Ovary (tissue), 9 donors: ENCODE data around the gene TLN1. TPM values are rescaled to one million over a fixed set of nuclear protein-coding genes. Genes with fewer than 3 reads are reported as not detected.

Experiments used
- DNase-seq, 5 donors: peaks; one replicate each; pipeline ENCODE4 v3.0.0-alpha.2; 2019 to 2020
- H3K27ac ChIP-seq, 2 donors: fragments of 200-600 bp; one replicate each; pipeline versions ENCODE4 v1.5.1 to v1.8.0; 2019 to 2022
- H3K27me3 ChIP-seq: fragments of 200-600 bp; one replicate; pipeline ENCODE4 v1.8.0; 2022
- H3K36me3 ChIP-seq: fragments of 200-600 bp; sonication (generic); one replicate; pipeline ENCODE4 v1.5.1; 2019
- H3K4me1 ChIP-seq: one replicate; pipeline ENCODE4 v1.8.1; 2013; ENCODE audit warnings: mild to moderate bottlenecking, moderate library complexity; ENCODE audit not compliant: insufficient read depth
- H3K4me3 ChIP-seq: fragments of 200-600 bp; sonication (generic); one replicate; pipeline ENCODE4 v1.5.1; 2017
- H3K9me3 ChIP-seq, 2 donors: fragments of 200-600 bp in 1 of 2; sonication (generic) in 1 of 2; one replicate each; pipeline versions ENCODE4 v1.5.1 to v1.8.1; 2013 to 2019; ENCODE audit warnings: mild to moderate bottlenecking in 1 of 2, moderate library complexity in 1 of 2
- CTCF ChIP-seq, 3 donors: fragments of 450-650 bp in 2 of 3; fragments of 200-600 bp in 1 of 3; IDR thresholded peaks; one replicate each; pipeline versions ENCODE4 v1.5.1 to v1.8.0; 2016 to 2022; ENCODE audit warnings: antibody characterized with exemption in 3 of 3, mild to moderate bottlenecking in 1 of 3
- EP300 ChIP-seq: sonication (generic); formaldehyde crosslinking; IDR thresholded peaks from one replicate; pipeline ENCODE4 v1.6.1; 2017; ENCODE audit warnings: antibody characterized with exemption
- POLR2A ChIP-seq: fragments of 450-650 bp; IDR thresholded peaks from one replicate; pipeline ENCODE4 v1.6.1; 2017; ENCODE audit warnings: antibody characterized with exemption, mild to moderate bottlenecking, moderate library complexity
- WGBS, 3 donors: extraction: QIAGEN DNeasy Blood & Tissue Kit in 1 of 3; methylation state at CpG; one replicate each; pipeline versions ENCODE4 v1.1.5 to v1.1.7; 2013 to 2017; 5-methylcytosine and 5-hydroxymethylcytosine counted together
- intact Hi-C, 4 donors: fragments of 100-400 bp; cut with DNase I; formaldehyde crosslinking; loops; one replicate each; pipeline versions ENCODE4 v1.11.0 to v1.15.1; 2022 to 2023
- polyA plus RNA-seq, 2 donors: library from polyadenylated mRNA; stranded (reverse); fragments of 200-250 nt in 1 of 2; fragments of 350-450 nt in 1 of 2; fragmentation: Illumina TruSeq in 1 of 2; extraction: RNeasy Lipid Tissue Mini Kit (QIAGEN cat#74804) in 1 of 2; gene quantifications; one replicate each; pipeline ENCODE4 v1.2.3, GENCODE V29; 2013 to 2014
- total RNA-seq, 7 donors: library from RNA; depleted of rRNA in 2 of 7; stranded (reverse); fragments of >200 nt in 2 of 7; fragmentation: NEBNext Ultra II Directional in 3 of 7; extraction: Animal tissue kit (Norgen Biotek cat#: 25700) in 3 of 7; gene quantifications; one replicate each; pipeline versions ENCODE4 v1.1.0 to v1.2.4, GENCODE V29; 2016 to 2023
- donor health status: DM: no; HTN: no; CAD: no; lungs with moderate emphysema.
- donor health status: DM: no; HTN: no; CAD: no.
- donor health status: Bipolar disorder and iron deficiency.
- donor health status: DM: yes; HTN: yes; CAD: no.
- donor health status: DM: no; HTN: no; CAD: no.
- donor health status: DM: yes; HTN: yes; CAD: no.

TLN1 gene
- total and polyA plus RNA-seq, 9 donors = 106 to 344 (median 271) TPM

GRCh38 chr9:35695943-35696401 is 36.0 kb downstream of the TLN1 start:
- Histone ChIP-seq H3K9me3 (no peaks in the 10 kb centered on the region), H3K27me3 (no peaks in the 10 kb centered on the region), H3K4me1 (no peaks in the 10 kb centered on the region), H3K36me3 (no peaks in the 10 kb centered on the region), H3K27ac (no peak overlapping the region), H3K4me3 (no peak overlapping the region)
- TF ChIP-seq POLR2A (no peak), EP300 (no peak), CTCF (IDR thresholded peaks at IDR 0.05) (no peak)
- intact Hi-C loops = no loop called here
- no peak for DNase-seq
- 84 to 94% (median 85%) methylated on average over 3 of the region's 3 CpGs for WGBS, 3 donors

- DNase-seq = peak in 1 of 5 donors; percentile 43
- H3K4me3 ChIP-seq = no peak overlapping the region
- peaks cover 10% of the 10 kb centered on the region for H3K4me1 ChIP-seq
- TF ChIP-seq EP300 (no peak), CTCF (IDR thresholded peaks at IDR 0.05) (no peak), POLR2A (no peak)
- no peaks in the 10 kb centered on the region for H3K36me3 ChIP-seq
- no peaks in the 10 kb centered on the region for H3K27me3 ChIP-seq
- WGBS, 3 donors = 52 to 63% (median 61%) methylated on average over 13 of the region's 13 CpGs
- peak overlapping the region in 1 of 2 donors; percentile 93 for H3K27ac ChIP-seq
- no peaks in the 10 kb centered on the region for H3K9me3 ChIP-seq
- intact Hi-C loops = loop anchor here in 3 of 4 donors (5.0 kb wide), 2 partner anchors 35 kb away; partner anchors contain the start of genes CCDC107 (in 1 of the 3) and RMRP (in 1 of the 3)
Observed at GRCh38 chr9:35691757-35692301, 40.2 kb downstream of the TLN1 start.

- H3K9me3 ChIP-seq = no peaks in the 10 kb centered on the region
- H3K27me3 ChIP-seq = no peaks in the 10 kb centered on the region
- DNase-seq = no peak
- intact Hi-C loops = loop anchor here in 3 of 4 donors (5.0 kb wide), 2 partner anchors 34 to 36 kb away; partner anchors contain the start of genes CCDC107 (in 1 of the 3) and RMRP (in 1 of the 3)
- H3K4me1 ChIP-seq = peaks cover 11% of the 10 kb centered on the region
- WGBS, 3 donors = 5 to 9% (median 9%) methylated on average over 10 of the region's 10 CpGs
- peak overlapping the region; percentile 46 to 93 for H3K27ac ChIP-seq
- H3K4me3 ChIP-seq = peak overlapping the region; percentile 66
- no peak for TF ChIP-seq EP300
- TF ChIP-seq CTCF (IDR thresholded peaks at IDR 0.05) = no peak
- TF ChIP-seq POLR2A = no peak
- H3K36me3 ChIP-seq = no peaks in the 10 kb centered on the region
Observed at GRCh38 chr9:35691334-35691650, 40.7 kb downstream of the TLN1 start.

- H3K9me3 ChIP-seq = no peaks in the 10 kb centered on the region
- no peaks in the 10 kb centered on the region for H3K36me3 ChIP-seq
- peaks cover 13% of the 10 kb centered on the region for H3K4me1 ChIP-seq
- no peak for TF ChIP-seq EP300
- TF ChIP-seq POLR2A = peak; percentile 49
- intact Hi-C loops = loop anchor here in 3 of 4 donors (5.0 kb wide), 2 partner anchors 33 to 37 kb away; partner anchors contain the start of genes CCDC107 (in 1 of the 3) and RMRP (in 1 of the 3)
- WGBS, 3 donors = 1% methylated on average over 44 to 61 of the region's 61 CpGs
- no peaks in the 10 kb centered on the region for H3K27me3 ChIP-seq
- DNase-seq = peak; percentile 82 to 91 (median 85)
- H3K4me3 ChIP-seq = peak overlapping the region; percentile 66
- peak overlapping the region; percentile 46 to 93 for H3K27ac ChIP-seq
Observed at GRCh38 chr9:35690614-35691333, 41.2 kb downstream of the TLN1 start.

GRCh38 chr9:35690294-35690613 is 41.7 kb downstream of the TLN1 start:
- WGBS, 3 donors = 0 to 2% (median 0%) methylated on average over 16 to 21 of the region's 21 CpGs
- no peaks in the 10 kb centered on the region for H3K27me3 ChIP-seq
- H3K4me3 ChIP-seq = peak overlapping the region; percentile 66
- H3K36me3 ChIP-seq = no peaks in the 10 kb centered on the region
- intact Hi-C loops = loop anchor here in 3 of 4 donors (5.0 kb wide), 2 partner anchors 33 to 37 kb away; partner anchors contain the start of genes CCDC107 (in 1 of the 3) and RMRP (in 1 of the 3)
- H3K9me3 ChIP-seq = no peaks in the 10 kb centered on the region
- no peak for DNase-seq
- peaks cover 13% of the 10 kb centered on the region for H3K4me1 ChIP-seq
- TF ChIP-seq EP300 (no peak), CTCF (IDR thresholded peaks at IDR 0.05) (no peak), POLR2A (no peak)
- peak overlapping the region; percentile 46 to 93 for H3K27ac ChIP-seq
